ENCODE measurements around the gene STAB2. TPM values are rescaled to one million over a fixed set of nuclear protein-coding genes. Genes with fewer than 3 reads are reported as not detected.
A peak's percentile ranks its signal among the peaks of the same experiment; 100 is the strongest.

STAB2 gene
- total and polyA plus RNA-seq, 2 donors = 0.08 to 16.4 TPM

- H3K4me3 ChIP-seq (ENCODE audit: low read depth, low read length) = no peak overlapping the region
- no peaks in the 10 kb centered on the region for H3K4me1 ChIP-seq (ENCODE audit: insufficient read depth)
- 95% methylated on average over 1 of the region's 1 CpG for WGBS
- H3K27ac ChIP-seq (ENCODE audit: low read depth) = no peak overlapping the region
- no peak for DNase-seq (ENCODE audit: extremely low spot score)
- H3K36me3 ChIP-seq (ENCODE audit: insufficient read depth) = no peaks in the 10 kb centered on the region
Observed at GRCh38 chr12:103731539-103731938, 144.5 kb downstream of the STAB2 start.

- 85% methylated on average over 2 of the region's 2 CpGs for WGBS
- no peak overlapping the region for H3K4me3 ChIP-seq (ENCODE audit: low read depth, low read length)
- no peak for DNase-seq (ENCODE audit: extremely low spot score)
- no peaks in the 10 kb centered on the region for H3K4me1 ChIP-seq (ENCODE audit: insufficient read depth)
- H3K36me3 ChIP-seq (ENCODE audit: insufficient read depth) = no peaks in the 10 kb centered on the region
- H3K27ac ChIP-seq (ENCODE audit: low read depth) = no peak overlapping the region
Observed at GRCh38 chr12:103734863-103735262, 147.8 kb downstream of the STAB2 start.

GRCh38 chr12:103735291-103735690 is 148.2 kb downstream of the STAB2 start:
- no peak for DNase-seq (ENCODE audit: extremely low spot score)
- 88% methylated on average over 8 of the region's 8 CpGs for WGBS
- H3K27ac ChIP-seq (ENCODE audit: low read depth) = no peak overlapping the region
- no peaks in the 10 kb centered on the region for H3K36me3 ChIP-seq (ENCODE audit: insufficient read depth)
- no peak overlapping the region for H3K4me3 ChIP-seq (ENCODE audit: low read depth, low read length)
- no peaks in the 10 kb centered on the region for H3K4me1 ChIP-seq (ENCODE audit: insufficient read depth)

- no peaks in the 10 kb centered on the region for H3K4me1 ChIP-seq (ENCODE audit: insufficient read depth)
- no peaks in the 10 kb centered on the region for H3K36me3 ChIP-seq (ENCODE audit: insufficient read depth)
- DNase-seq (ENCODE audit: extremely low spot score) = no peak
- no peak overlapping the region for H3K27ac ChIP-seq (ENCODE audit: low read depth)
- no peak overlapping the region for H3K4me3 ChIP-seq (ENCODE audit: low read depth, low read length)
- 99% methylated on average over 1 of the region's 1 CpG for WGBS
Observed at GRCh38 chr12:103736572-103736971, 149.5 kb downstream of the STAB2 start.

GRCh38 chr12:103737881-103738280 is 150.8 kb downstream of the STAB2 start:
- DNase-seq (ENCODE audit: extremely low spot score) = no peak
- no peak overlapping the region for H3K4me3 ChIP-seq (ENCODE audit: low read depth, low read length)
- no peaks in the 10 kb centered on the region for H3K36me3 ChIP-seq (ENCODE audit: insufficient read depth)
- 78% methylated on average over 1 of the region's 1 CpG for WGBS
- no peak overlapping the region for H3K27ac ChIP-seq (ENCODE audit: low read depth)
- no peaks in the 10 kb centered on the region for H3K4me1 ChIP-seq (ENCODE audit: insufficient read depth)

GRCh38 chr12:103742349-103742932 is 155.4 kb downstream of the STAB2 start:
- DNase-seq (ENCODE audit: extremely low spot score) = peak; percentile 5
- WGBS = 73% methylated on average over 15 of the region's 15 CpGs
- H3K4me1 ChIP-seq (ENCODE audit: insufficient read depth) = no peaks in the 10 kb centered on the region
- no peak overlapping the region for H3K4me3 ChIP-seq (ENCODE audit: low read depth, low read length)
- H3K27ac ChIP-seq (ENCODE audit: low read depth) = no peak overlapping the region
- no peaks in the 10 kb centered on the region for H3K36me3 ChIP-seq (ENCODE audit: insufficient read depth)

- no peaks in the 10 kb centered on the region for H3K36me3 ChIP-seq (ENCODE audit: insufficient read depth)
- H3K4me1 ChIP-seq (ENCODE audit: insufficient read depth) = no peaks in the 10 kb centered on the region
- WGBS = 94% methylated on average over 3 of the region's 3 CpGs
- no peak overlapping the region for H3K4me3 ChIP-seq (ENCODE audit: low read depth, low read length)
- no peak overlapping the region for H3K27ac ChIP-seq (ENCODE audit: low read depth)
- no peak for DNase-seq (ENCODE audit: extremely low spot score)
Observed at GRCh38 chr12:103743788-103744187, 156.7 kb downstream of the STAB2 start.

GRCh38 chr12:103745962-103746361 is 158.9 kb downstream of the STAB2 start:
- WGBS = 80% methylated on average over 2 of the region's 2 CpGs
- Histone ChIP-seq H3K4me3 (ENCODE audit: low read depth, low read length) (no peak overlapping the region), H3K36me3 (ENCODE audit: insufficient read depth) (no peaks in the 10 kb centered on the region), H3K27ac (ENCODE audit: low read depth) (no peak overlapping the region), H3K4me1 (ENCODE audit: insufficient read depth) (no peaks in the 10 kb centered on the region)
- no peak for DNase-seq (ENCODE audit: extremely low spot score)

- no peak overlapping the region for H3K27ac ChIP-seq (ENCODE audit: low read depth)
- no peaks in the 10 kb centered on the region for H3K4me1 ChIP-seq (ENCODE audit: insufficient read depth)
- no peaks in the 10 kb centered on the region for H3K36me3 ChIP-seq (ENCODE audit: insufficient read depth)
- no peak for DNase-seq (ENCODE audit: extremely low spot score)
- 85% methylated on average over 2 of the region's 2 CpGs for WGBS
- no peak overlapping the region for H3K4me3 ChIP-seq (ENCODE audit: low read depth, low read length)
Observed at GRCh38 chr12:103748002-103748401, 160.9 kb downstream of the STAB2 start.

GRCh38 chr12:103748875-103749274 is 161.8 kb downstream of the STAB2 start:
- Histone ChIP-seq H3K36me3 (ENCODE audit: insufficient read depth) (no peaks in the 10 kb centered on the region), H3K4me3 (ENCODE audit: low read depth, low read length) (no peak overlapping the region), H3K4me1 (ENCODE audit: insufficient read depth) (no peaks in the 10 kb centered on the region), H3K27ac (ENCODE audit: low read depth) (no peak overlapping the region)
- no peak for DNase-seq (ENCODE audit: extremely low spot score)
- WGBS = 80% methylated on average over 12 of the region's 12 CpGs

GRCh38 chr12:103751171-103751570 is 164.1 kb downstream of the STAB2 start:
- 79% methylated on average over 1 of the region's 1 CpG for WGBS
- Histone ChIP-seq H3K4me1 (ENCODE audit: insufficient read depth) (no peaks in the 10 kb centered on the region), H3K4me3 (ENCODE audit: low read depth, low read length) (no peak overlapping the region), H3K36me3 (ENCODE audit: insufficient read depth) (no peaks in the 10 kb centered on the region), H3K27ac (ENCODE audit: low read depth) (no peak overlapping the region)
- no peak for DNase-seq (ENCODE audit: extremely low spot score)

GRCh38 chr12:103751600-103751999 is 164.5 kb downstream of the STAB2 start:
- no peak for DNase-seq (ENCODE audit: extremely low spot score)
- H3K27ac ChIP-seq (ENCODE audit: low read depth) = no peak overlapping the region
- no peaks in the 10 kb centered on the region for H3K36me3 ChIP-seq (ENCODE audit: insufficient read depth)
- H3K4me3 ChIP-seq (ENCODE audit: low read depth, low read length) = no peak overlapping the region
- H3K4me1 ChIP-seq (ENCODE audit: insufficient read depth) = no peaks in the 10 kb centered on the region
- 40% methylated on average over 2 of the region's 2 CpGs for WGBS

GRCh38 chr12:103755425-103755824 is 168.4 kb downstream of the STAB2 start:
- no peak overlapping the region for H3K27ac ChIP-seq (ENCODE audit: low read depth)
- H3K36me3 ChIP-seq (ENCODE audit: insufficient read depth) = no peaks in the 10 kb centered on the region
- H3K4me3 ChIP-seq (ENCODE audit: low read depth, low read length) = no peak overlapping the region
- 63% methylated on average over 3 of the region's 3 CpGs for WGBS
- H3K4me1 ChIP-seq (ENCODE audit: insufficient read depth) = no peaks in the 10 kb centered on the region
- DNase-seq (ENCODE audit: extremely low spot score) = no peak

GRCh38 chr12:103756443-103756842 is 169.4 kb downstream of the STAB2 start:
- no peaks in the 10 kb centered on the region for H3K4me1 ChIP-seq (ENCODE audit: insufficient read depth)
- no peaks in the 10 kb centered on the region for H3K36me3 ChIP-seq (ENCODE audit: insufficient read depth)
- no peak overlapping the region for H3K4me3 ChIP-seq (ENCODE audit: low read depth, low read length)
- 92% methylated on average over 5 of the region's 5 CpGs for WGBS
- H3K27ac ChIP-seq (ENCODE audit: low read depth) = no peak overlapping the region
- DNase-seq (ENCODE audit: extremely low spot score) = no peak

GRCh38 chr12:103757248-103757647 is 170.2 kb downstream of the STAB2 start:
- DNase-seq (ENCODE audit: extremely low spot score) = no peak
- Histone ChIP-seq H3K27ac (ENCODE audit: low read depth) (no peak overlapping the region), H3K36me3 (ENCODE audit: insufficient read depth) (no peaks in the 10 kb centered on the region), H3K4me3 (ENCODE audit: low read depth, low read length) (no peak overlapping the region), H3K4me1 (ENCODE audit: insufficient read depth) (no peaks in the 10 kb centered on the region)
- WGBS = 96% methylated on average over 1 of the region's 1 CpG

Data from urinary bladder (tissue), 4 donors.